GM21367 (cell line): ENCODE measurements around the gene PRND.

ENCODE experiments used
- ATAC-seq: cut with Tn5 transposase; IDR thresholded peaks from one replicate; pipeline ENCODE4 v1.9.1; 2021; ENCODE audit not compliant: unreplicated experiment

PRND gene

GRCh38 chr20:4776079-4776630, 54.4 kb downstream of the PRND start:
- ATAC-seq: no peak
